K562 (cell line): ENCODE results near the gene TSPYL2. TPM values are rescaled to one million over a fixed set of nuclear protein-coding genes. Genes with fewer than 3 reads are reported as not detected.

Experiments
- ATAC-seq: fragments of 200-7000 bp; cut with Tn5 transposase; 3 replicates; pipeline ENCODE4 v1.9.1; 2020; ENCODE audit warnings: moderate library complexity
- BruUV-seq: library from RNA; stranded (reverse); fragments of 400-500 nt; replicated peaks from 2 replicates; lab custom pipeline; 2021; lab: Mats Ljungman, UMichigan
- CTCF ChIA-PET: fragments of 300-600 bp; formaldehyde crosslinking; extraction: SDS; loops from one replicate; lab custom pipeline; 2021; ENCODE audit warnings: low intra/inter-chr PET ratio; lab: Yijun Ruan, JAX
- POLR2A ChIA-PET: fragments of 300-600, 350-650 bp; sonication (Branson Sonifier 250); formaldehyde crosslinking; extraction: SDS; loops from one replicate; lab custom pipeline; 2021; ENCODE audit warnings: antibody characterized with exemption, inconsistent platforms; lab: Yijun Ruan, JAX
- DNase-seq, 4 experiments: peaks; one replicate each; pipeline versions ENCODE4 v3.0.0 to v3.0.0-alpha.2; 2011 to 2018; ENCODE audit warnings: low spot score in 3 of 4, mixed read lengths in 3 of 4; ENCODE audit errors: extremely low read depth in 1 of 4
- FAIRE-seq: peaks from 2 replicates; lab custom pipeline; 2011; peaks lifted over from hg19 to GRCh38; lab: Jason Lieb, UNC
- H2AFZ ChIP-seq: 2 replicates; pipeline ENCODE4 v1.6.0; 2011; ENCODE audit warnings: low read depth, low read length, control low read depth, inconsistent platforms
- H3K27ac ChIP-seq: fragments of 200-600 bp; 3 replicates; pipeline ENCODE4 v1.8.0; 2011; ENCODE audit warnings: low read depth, mild to moderate bottlenecking, control low read depth, inconsistent platforms, low read length, moderate library complexity, mixed read lengths; ENCODE audit errors: extremely low read depth
- H3K27me3 ChIP-seq, 2 experiments: fragments of 300-600 bp in 1 of 2; 2 replicates in 1 of 2; 3 replicates in 1 of 2; pipeline versions ENCODE4 v1.6.0 to v1.8.0; 2011; ENCODE audit warnings: inconsistent platforms in 2 of 2, low read length in 2 of 2, mild to moderate bottlenecking in 1 of 2, mixed read lengths in 1 of 2, moderate library complexity in 1 of 2; ENCODE audit not compliant: control insufficient read depth in 2 of 2, insufficient read depth in 2 of 2
- H3K36me3 ChIP-seq: fragments of 300-600 bp; 3 replicates; pipeline ENCODE4 v1.8.0; 2011; ENCODE audit warnings: mild to moderate bottlenecking, low read length, inconsistent platforms; ENCODE audit not compliant: control insufficient read depth, insufficient read depth
- H3K4me1 ChIP-seq, 2 experiments: fragments of 200-600 bp in 1 of 2; replicated peaks in 1 of 2; 2 replicates in 1 of 2; 3 replicates in 1 of 2; pipeline versions ENCODE4 v1.5.1 to v1.8.0; 2011; ENCODE audit warnings: inconsistent platforms in 2 of 2, low read length in 2 of 2, mild to moderate bottlenecking in 1 of 2, mixed read lengths in 1 of 2, moderate library complexity in 1 of 2; ENCODE audit not compliant: control insufficient read depth in 2 of 2, insufficient read depth in 2 of 2
- H3K4me2 ChIP-seq: 2 replicates; pipeline ENCODE4 v1.6.1; 2011; ENCODE audit warnings: low read length, control low read depth, inconsistent platforms, mixed read lengths; ENCODE audit not compliant: insufficient read depth
- H3K4me3 ChIP-seq: fragments of 200-600 bp; sonication (generic), shearing (Covaris generic); 2 replicates; pipeline ENCODE4 v1.5.1; 2016; ENCODE audit warnings: control low read depth, inconsistent platforms
- H3K79me2 ChIP-seq: fragments of 200-600 bp; 3 replicates; pipeline ENCODE4 v1.8.0; 2011; ENCODE audit warnings: low read length, inconsistent platforms; ENCODE audit not compliant: control insufficient read depth, insufficient read depth
- H3K9ac ChIP-seq, 2 experiments: 2 replicates each; pipeline versions ENCODE4 v1.6.0 to v1.6.1; 2011; ENCODE audit warnings: low read depth in 2 of 2, low read length in 2 of 2, control low read depth in 1 of 2, inconsistent platforms in 1 of 2, mild to moderate bottlenecking in 1 of 2, mixed read lengths in 1 of 2; ENCODE audit not compliant: insufficient read depth in 1 of 2
- H3K9me1 ChIP-seq: one replicate; pipeline ENCODE4 v1.6.0; 2011; ENCODE audit warnings: inconsistent platforms, mild to moderate bottlenecking, low read length, moderate library complexity; ENCODE audit not compliant: control insufficient read depth, insufficient read depth
- H3K9me3 ChIP-seq: replicated peaks from 2 replicates; pipeline ENCODE4 v1.5.1; 2011; ENCODE audit warnings: low read depth, low read length, inconsistent platforms; ENCODE audit not compliant: control insufficient read depth, insufficient read depth
- H4K20me1 ChIP-seq: replicated peaks from 2 replicates; pipeline ENCODE4 v1.6.1; 2011; ENCODE audit warnings: low read length, inconsistent platforms, mixed read lengths; ENCODE audit not compliant: control insufficient read depth, insufficient read depth
- BRD9 ChIP-seq: fragments of 450-650 bp; IDR thresholded peaks from 2 replicates; pipeline ENCODE4 v1.6.1; 2018; ENCODE audit warnings: low read depth; ENCODE audit not compliant: partially characterized antibody
- CREM ChIP-seq: IDR thresholded peaks from 2 replicates; pipeline ENCODE4 v1.6.1; 2014; ENCODE audit warnings: antibody characterized with exemption, low read depth
- KDM1A ChIP-seq, 2 experiments: fragments of 450-650 bp; IDR thresholded peaks; 2 replicates each; pipeline ENCODE4 v1.6.1; 2016; ENCODE audit warnings: mild to moderate bottlenecking in 2 of 2
- MAZ ChIP-seq, 2 experiments: fragments of 450-650 bp in 1 of 2; sonication (generic) in 1 of 2; formaldehyde crosslinking; IDR thresholded peaks in 1 of 2; conservative IDR thresholded peaks in 1 of 2; 2 replicates each; pipeline versions ENCODE4 v1.4.0 to v1.5.0; 2020; ENCODE audit warnings: mild to moderate bottlenecking in 1 of 2, missing genetic modification reagents in 1 of 2
- MTA3 ChIP-seq: fragments of 450-650 bp; formaldehyde crosslinking; IDR thresholded peaks from 2 replicates; pipeline ENCODE4 v1.6.1; 2017; ENCODE audit warnings: mild to moderate bottlenecking, borderline replicate concordance
- REST ChIP-seq, 2 experiments: fragments of 450-650 bp; formaldehyde crosslinking in 1 of 2; IDR thresholded peaks; 2 replicates each; pipeline versions ENCODE4 v1.4.0 to v1.6.1; 2014 to 2020; ENCODE audit warnings: mild to moderate bottlenecking in 2 of 2, borderline replicate concordance in 1 of 2, low read depth in 1 of 2
- WGBS: fragments of 100-300 bp; shearing (Covaris generic); methylation state at CpG from one replicate; pipeline ENCODE4 v1.1.6; 2016; ENCODE audit warnings: low coverage, mixed read lengths; ENCODE audit not compliant: insufficient coverage; ENCODE audit errors: missing lambda C conversion rate; 5-methylcytosine and 5-hydroxymethylcytosine counted together
- in situ Hi-C: fragments of 300-500 bp; cut with MboI; formaldehyde crosslinking; loops from 4 replicates; pipeline ENCODE4 v1.15.0; 2018; ENCODE audit warnings: inconsistent platforms, mixed read lengths
- intact Hi-C: fragments of 100-400 bp; cut with micrococcal nuclease; formaldehyde crosslinking; loops from 2 replicates; pipeline ENCODE4 v1.14.2; 2022
- polyA plus RNA-seq, 8 experiments: library from polyadenylated mRNA; depleted of rRNA in 4 of 8; stranded (reverse) in 5 of 8; unstranded in 3 of 8; fragments of >200 nt; fragmentation: Nextera tagmentation in 2 of 8; fragmentation: Illumina TruSeq in 1 of 8; extraction: Ambion mirVana in 2 of 8; extraction: Trizol in 1 of 8; gene quantifications; 2 replicates each; pipeline versions ENCODE4 v1.2.1 to v1.2.3, GENCODE V29; 2011 to 2014; ENCODE audit warnings: inconsistent platforms in 1 of 8, missing spikeins in 1 of 8
- total RNA-seq, 7 experiments: library from RNA; depleted of rRNA in 6 of 7; stranded (reverse); fragments of >200 nt in 6 of 7; fragmentation: Illumina TruSeq in 2 of 7; extraction: Trizol in 2 of 7; gene quantifications; 2 replicates each; pipeline versions ENCODE4 v1.2.1 to v1.2.3, GENCODE V29; 2011 to 2021; ENCODE audit warnings: low replicate concordance in 1 of 7
- TF ChIP-seq, protein P1 (sequence below): fragments of 150-350 bp; conservative IDR thresholded peaks from 2 replicates; pipeline ENCODE4 v1.6.1; 2014; ENCODE audit warnings: low read length
- TF ChIP-seq, protein P2 (sequence below): fragments of 450-650 bp; IDR thresholded peaks from 2 replicates; pipeline ENCODE4 v1.6.1; 2016; ENCODE audit warnings: low read depth, mild to moderate bottlenecking, moderate library complexity
- TF ChIP-seq, protein P3 (sequence below): fragments of 250-450 bp; sonication (Bioruptor Pico); IDR thresholded peaks from 2 replicates; pipeline ENCODE4 v1.8.0; 2022; ENCODE audit warnings: moderate library complexity, mild to moderate bottlenecking, inconsistent platforms

The TSPYL2 gene
- total and polyA plus RNA-seq, 9 of the 15 experiments (the other 6 are each of a cell fraction or from before 2014, with no cell fraction given) = 0.41 to 20.0 (median 10.8) TPM

- no peaks in the 10 kb centered on the region for H3K36me3 ChIP-seq
- no peaks in the 10 kb centered on the region for H4K20me1 ChIP-seq
- POLR2A ChIA-PET = no interaction called here
- H3K9ac ChIP-seq = peak overlapping the region; percentile 28 to 59; a peak in 3 of 4 replicates
- intact Hi-C loops (no loop called here), in situ Hi-C loops (no loop called here)
- H3K79me2 ChIP-seq = peaks cover 2% of the 10 kb centered on the region; the same call in 2 of the 3 replicates
- peak; percentile 71 to 81 (median 76) for DNase-seq
- H3K9me3 ChIP-seq = no peaks in the 10 kb centered on the region; the same call in 1 of the 2 replicates
- WGBS = 0% methylated on average over 11 of the region's 16 CpGs
- peak overlapping the region; percentile 92 for H2AFZ ChIP-seq
- H3K4me2 ChIP-seq = peak overlapping the region; percentile 84
- H3K27ac ChIP-seq = peak overlapping the region; percentile 86
- no TSS peak for BruUV-seq
- no peaks in the 10 kb centered on the region for H3K9me1 ChIP-seq
- ATAC-seq = peak; percentile 90
- peak overlapping the region; percentile 55 for H3K4me3 ChIP-seq
- peaks cover 4 to 6% of the 10 kb centered on the region in 2 experiments; a peak in 2 of 5 replicates for H3K4me1 ChIP-seq
- CTCF ChIA-PET = interaction anchor here (0.6 to 1.7 kb wide), 4 partner anchors 22 to 421 kb away, joined by 3 to 4 read pairs (median 4); no protein-coding TSS in a partner anchor
- peak; percentile 62 for FAIRE-seq
- H3K27me3 ChIP-seq = no peaks in the 10 kb centered on the region
- TF ChIP-seq CREM = peak; percentile 46; the same call in 1 of the 2 replicates
- TF ChIP-seq, protein P1, sequence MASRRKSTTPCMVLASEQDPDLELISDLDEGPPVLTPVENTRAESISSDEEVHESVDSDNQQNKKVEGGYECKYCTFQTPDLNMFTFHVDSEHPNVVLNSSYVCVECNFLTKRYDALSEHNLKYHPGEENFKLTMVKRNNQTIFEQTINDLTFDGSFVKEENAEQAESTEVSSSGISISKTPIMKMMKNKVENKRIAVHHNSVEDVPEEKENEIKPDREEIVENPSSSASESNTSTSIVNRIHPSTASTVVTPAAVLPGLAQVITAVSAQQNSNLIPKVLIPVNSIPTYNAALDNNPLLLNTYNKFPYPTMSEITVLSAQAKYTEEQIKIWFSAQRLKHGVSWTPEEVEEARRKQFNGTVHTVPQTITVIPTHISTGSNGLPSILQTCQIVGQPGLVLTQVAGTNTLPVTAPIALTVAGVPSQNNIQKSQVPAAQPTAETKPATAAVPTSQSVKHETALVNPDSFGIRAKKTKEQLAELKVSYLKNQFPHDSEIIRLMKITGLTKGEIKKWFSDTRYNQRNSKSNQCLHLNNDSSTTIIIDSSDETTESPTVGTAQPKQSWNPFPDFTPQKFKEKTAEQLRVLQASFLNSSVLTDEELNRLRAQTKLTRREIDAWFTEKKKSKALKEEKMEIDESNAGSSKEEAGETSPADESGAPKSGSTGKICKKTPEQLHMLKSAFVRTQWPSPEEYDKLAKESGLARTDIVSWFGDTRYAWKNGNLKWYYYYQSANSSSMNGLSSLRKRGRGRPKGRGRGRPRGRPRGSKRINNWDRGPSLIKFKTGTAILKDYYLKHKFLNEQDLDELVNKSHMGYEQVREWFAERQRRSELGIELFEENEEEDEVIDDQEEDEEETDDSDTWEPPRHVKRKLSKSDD = no peak
- peak; percentile 31; the same call in 1 of the 2 replicates for TF ChIP-seq REST (IDR thresholded peaks at IDR 0.05; ENCODE audit: borderline replicate concordance)
- TF ChIP-seq REST (CRISPR knock-in tag; IDR thresholded peaks at IDR 0.05; ENCODE audit: low read depth) = no peak
- TF ChIP-seq, protein P2, sequence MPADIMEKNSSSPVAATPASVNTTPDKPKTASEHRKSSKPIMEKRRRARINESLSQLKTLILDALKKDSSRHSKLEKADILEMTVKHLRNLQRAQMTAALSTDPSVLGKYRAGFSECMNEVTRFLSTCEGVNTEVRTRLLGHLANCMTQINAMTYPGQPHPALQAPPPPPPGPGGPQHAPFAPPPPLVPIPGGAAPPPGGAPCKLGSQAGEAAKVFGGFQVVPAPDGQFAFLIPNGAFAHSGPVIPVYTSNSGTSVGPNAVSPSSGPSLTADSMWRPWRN = no peak
- TF ChIP-seq MAZ (CRISPR knock-in tag; conservative IDR thresholded peaks at IDR 0.05 in 1 of 2, IDR thresholded peaks at IDR 0.05 in 1 of 2) = peak in 1 of 2 experiments; percentile 33; a peak in 1 of 4 replicates
- 0 out of 2 replicates have a peak, but pooled peaks have one; percentile 16 for TF ChIP-seq MTA3
- peak; percentile 33 to 54; a peak in 2 of 4 replicates for TF ChIP-seq KDM1A (IDR thresholded peaks at IDR 0.05)
- peak; percentile 49 for TF ChIP-seq BRD9
- TF ChIP-seq, protein P3, sequence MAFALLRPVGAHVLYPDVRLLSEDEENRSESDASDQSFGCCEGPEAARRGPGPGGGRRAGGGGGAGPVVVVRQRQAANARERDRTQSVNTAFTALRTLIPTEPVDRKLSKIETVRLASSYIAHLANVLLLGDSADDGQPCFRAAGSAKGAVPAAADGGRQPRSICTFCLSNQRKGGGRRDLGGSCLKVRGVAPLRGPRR (CRISPR knock-in tag) = no peak
These were observed 11.0 kb downstream of the TSPYL2 start for GRCh38 chrX:53093177-53093655.
